ENCODE results near the gene SPIN4. TPM values are rescaled to one million over a fixed set of nuclear protein-coding genes. Genes with fewer than 3 reads are reported as not detected.

SPIN4 gene
- total and polyA plus RNA-seq, 2 experiments from 2014 or later: 13.5 to 18.6 TPM

GRCh38 chrX:63327788-63328187, 23.3 kb downstream of the SPIN4 start:
- Mint-ChIP-seq H3K9me3 (no peaks in the 10 kb centered on the region), H3K4me3 (no peak overlapping the region), H3K27me3 (ENCODE audit: insufficient read depth, low read depth, poor library complexity) (peaks cover 3% of the 10 kb centered on the region), H3K4me1 (no peaks in the 10 kb centered on the region), H3K27ac (no peak overlapping the region), H3K36me3 (ENCODE audit: low read depth) (peaks cover 8% of the 10 kb centered on the region; the same call in 2 of the 3 replicates)
- TF ChIP-seq CTCF (conservative IDR thresholded peaks at IDR 0.05; ENCODE audit: low read depth in 2 of 2) (no peak), ZNF462 (CRISPR knock-in tag; IDR thresholded peaks at IDR 0.05) (no peak), STAT1 (IDR thresholded peaks at IDR 0.05; ENCODE audit: unreplicated experiment) (no peak), EZH2 (IDR thresholded peaks at IDR 0.05; ENCODE audit: low read depth, unreplicated experiment) (no peak), ZNF331 (CRISPR knock-in tag; IDR thresholded peaks at IDR 0.05; ENCODE audit: low read depth) (no peak), EZH2phosphoT487 (IDR thresholded peaks at IDR 0.05; ENCODE audit: unreplicated experiment) (no peak), ETS1 (IDR thresholded peaks at IDR 0.05) (no peak), REST (IDR thresholded peaks at IDR 0.05; ENCODE audit: unreplicated experiment) (no peak), ZNF114 (CRISPR knock-in tag; IDR thresholded peaks at IDR 0.05) (no peak), CREB1 (CRISPR knock-in tag; IDR thresholded peaks at IDR 0.05; ENCODE audit: low read depth) (no peak)
- H3K4me1 ChIP-seq (ENCODE audit: insufficient read depth): no peaks in the 10 kb centered on the region
- no peaks in the 10 kb centered on the region for H3K9me2 ChIP-seq (ENCODE audit: insufficient read depth)
- no peak overlapping the region for H3K27ac ChIP-seq (ENCODE audit: low read depth)
- ATAC-seq: no peak
- no peak for DNase-seq (ENCODE audit: low spot score)
- no peaks in the 10 kb centered on the region for H4K20me1 ChIP-seq (replicated peaks; ENCODE audit: insufficient read depth)
- no peaks in the 10 kb centered on the region for H3K79me2 ChIP-seq (replicated peaks; ENCODE audit: insufficient read depth)
- no peak overlapping the region for H2AFZ ChIP-seq
- no peak overlapping the region for H3K4me3 ChIP-seq
- H3K27me3 ChIP-seq (ENCODE audit: insufficient read depth): no peaks in the 10 kb centered on the region
- H3K36me3 ChIP-seq (ENCODE audit: insufficient read depth): no peaks in the 10 kb centered on the region
- H3F3A ChIP-seq (replicated peaks; ENCODE audit: low read depth): no peaks in the 10 kb centered on the region
- no peak overlapping the region for H3K4me2 ChIP-seq

Data from GM23338 (cell line).